ENCODE measurements around the gene JAZF1.

JAZF1 gene

DNA sequence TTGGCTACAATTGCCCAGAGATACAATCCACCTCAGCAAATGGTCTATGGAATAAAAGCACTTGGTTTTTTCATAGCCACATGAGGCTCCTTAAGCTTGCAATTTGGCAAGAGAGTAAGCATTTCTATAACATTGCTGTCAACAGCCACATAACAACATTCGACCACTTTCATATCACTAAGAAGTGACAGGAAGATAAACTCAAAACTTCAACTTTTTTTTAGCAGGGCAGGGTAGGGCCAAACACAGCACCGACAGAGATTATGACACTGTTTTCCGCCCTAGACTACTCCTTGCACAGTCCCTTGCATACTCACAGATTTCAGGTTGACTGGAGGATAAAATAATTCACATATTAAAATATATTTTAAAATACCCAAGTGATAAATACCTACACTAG, 185.4 kb downstream of the JAZF1 start:
- no peak overlapping the region for H3K4me3 ChIP-seq (replicated peaks; ENCODE audit: low read depth, low read length)
- TF ChIP-seq, protein P1, sequence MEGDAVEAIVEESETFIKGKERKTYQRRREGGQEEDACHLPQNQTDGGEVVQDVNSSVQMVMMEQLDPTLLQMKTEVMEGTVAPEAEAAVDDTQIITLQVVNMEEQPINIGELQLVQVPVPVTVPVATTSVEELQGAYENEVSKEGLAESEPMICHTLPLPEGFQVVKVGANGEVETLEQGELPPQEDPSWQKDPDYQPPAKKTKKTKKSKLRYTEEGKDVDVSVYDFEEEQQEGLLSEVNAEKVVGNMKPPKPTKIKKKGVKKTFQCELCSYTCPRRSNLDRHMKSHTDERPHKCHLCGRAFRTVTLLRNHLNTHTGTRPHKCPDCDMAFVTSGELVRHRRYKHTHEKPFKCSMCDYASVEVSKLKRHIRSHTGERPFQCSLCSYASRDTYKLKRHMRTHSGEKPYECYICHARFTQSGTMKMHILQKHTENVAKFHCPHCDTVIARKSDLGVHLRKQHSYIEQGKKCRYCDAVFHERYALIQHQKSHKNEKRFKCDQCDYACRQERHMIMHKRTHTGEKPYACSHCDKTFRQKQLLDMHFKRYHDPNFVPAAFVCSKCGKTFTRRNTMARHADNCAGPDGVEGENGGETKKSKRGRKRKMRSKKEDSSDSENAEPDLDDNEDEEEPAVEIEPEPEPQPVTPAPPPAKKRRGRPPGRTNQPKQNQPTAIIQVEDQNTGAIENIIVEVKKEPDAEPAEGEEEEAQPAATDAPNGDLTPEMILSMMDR (IDR thresholded peaks at IDR 0.05; ENCODE audit: low read length, missing control alignments): no peak
- DNase-seq (ENCODE audit: low read depth): no peak

DNA sequence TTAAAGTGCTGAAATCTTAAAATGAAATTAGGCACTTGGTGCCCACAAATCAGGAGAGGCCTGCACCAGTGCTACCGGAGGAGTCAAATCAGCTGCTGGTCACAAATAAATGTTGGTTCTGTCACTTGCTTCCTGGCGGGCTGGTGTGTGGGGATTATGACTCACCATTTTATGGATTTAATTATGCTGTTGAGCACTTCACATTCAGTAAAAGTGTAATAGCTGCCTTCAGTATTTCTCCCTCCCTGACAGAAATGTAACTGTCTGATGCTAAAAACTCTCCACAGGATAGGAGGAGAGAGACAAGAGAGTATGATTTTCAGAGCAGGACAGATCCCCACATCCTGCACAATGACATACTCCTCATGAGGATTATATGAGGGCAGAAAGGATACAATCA, 186.0 kb downstream of the JAZF1 start:
- peak; percentile 4 for DNase-seq (ENCODE audit: low read depth)

DNA sequence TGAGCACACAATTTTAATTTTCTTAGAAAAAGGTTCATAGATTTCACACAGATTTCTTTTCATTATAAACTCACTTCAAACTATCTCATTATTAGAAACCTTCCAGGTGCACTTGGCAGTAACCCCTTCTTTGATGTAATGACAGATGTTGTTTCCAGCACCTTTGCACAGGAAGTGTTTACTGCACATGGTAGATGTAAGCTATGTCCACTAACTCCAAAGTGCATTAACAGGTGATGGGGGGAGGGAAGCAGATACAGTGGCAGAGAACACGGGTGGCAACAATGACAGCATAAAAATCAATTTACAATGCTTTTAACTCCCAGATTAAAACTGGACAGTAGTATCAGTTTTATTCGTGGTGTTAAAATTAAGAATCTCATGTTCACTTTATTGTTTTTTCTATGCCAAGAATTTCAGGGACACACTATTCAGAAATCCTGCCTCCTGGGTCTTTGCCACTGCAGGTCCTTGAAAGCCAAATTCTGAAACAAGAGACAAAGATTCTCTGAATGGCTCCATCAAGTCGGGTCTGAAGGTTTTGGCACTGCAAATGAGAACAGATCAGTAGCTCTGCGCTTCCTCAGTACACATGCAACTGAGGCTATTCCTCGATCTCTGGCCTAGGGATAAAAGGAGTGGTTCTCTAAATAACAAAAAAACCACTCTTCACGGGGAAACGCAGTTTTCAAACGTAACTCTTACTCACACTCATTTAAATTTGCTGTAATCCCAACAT, 187.7 kb downstream of the JAZF1 start:
- TF ChIP-seq, protein P1 (IDR thresholded peaks at IDR 0.05; ENCODE audit: low read length, missing control alignments): no peak
- no peak for DNase-seq (ENCODE audit: low read depth)

More for the DNA sequence above, 186.0 kb downstream of the JAZF1 start:
- TF ChIP-seq, protein P1 (IDR thresholded peaks at IDR 0.05; ENCODE audit: low read length, missing control alignments): no peak
- H3K4me3 ChIP-seq (replicated peaks; ENCODE audit: low read depth, low read length): no peak overlapping the region

DNA sequence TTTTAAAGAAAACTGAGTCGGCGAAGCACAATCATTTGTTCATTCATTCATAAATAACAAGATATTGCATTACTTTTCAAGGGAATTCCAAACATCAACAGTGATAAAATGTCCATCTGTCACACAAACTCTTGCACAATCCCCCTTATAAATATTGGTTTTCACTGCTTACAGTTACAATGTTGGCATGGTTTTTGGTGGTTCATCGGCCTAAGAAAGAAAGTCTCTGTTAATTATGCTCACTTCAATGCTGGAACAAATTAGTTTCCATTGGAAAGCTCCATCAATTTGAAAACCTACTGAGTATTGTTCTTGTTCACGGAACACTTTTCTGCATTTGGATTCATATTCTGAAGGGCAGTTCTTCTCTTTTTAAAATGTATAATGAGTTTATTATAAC, 188.5 kb downstream of the JAZF1 start:
- no peak for DNase-seq (ENCODE audit: low read depth)
- TF ChIP-seq, protein P1 (IDR thresholded peaks at IDR 0.05; ENCODE audit: low read length, missing control alignments): no peak
- H3K4me3 ChIP-seq (replicated peaks; ENCODE audit: low read depth, low read length): no peak overlapping the region

More for the DNA sequence above, 187.7 kb downstream of the JAZF1 start:
- no peak overlapping the region for H3K4me3 ChIP-seq (replicated peaks; ENCODE audit: low read depth, low read length)

DNA sequence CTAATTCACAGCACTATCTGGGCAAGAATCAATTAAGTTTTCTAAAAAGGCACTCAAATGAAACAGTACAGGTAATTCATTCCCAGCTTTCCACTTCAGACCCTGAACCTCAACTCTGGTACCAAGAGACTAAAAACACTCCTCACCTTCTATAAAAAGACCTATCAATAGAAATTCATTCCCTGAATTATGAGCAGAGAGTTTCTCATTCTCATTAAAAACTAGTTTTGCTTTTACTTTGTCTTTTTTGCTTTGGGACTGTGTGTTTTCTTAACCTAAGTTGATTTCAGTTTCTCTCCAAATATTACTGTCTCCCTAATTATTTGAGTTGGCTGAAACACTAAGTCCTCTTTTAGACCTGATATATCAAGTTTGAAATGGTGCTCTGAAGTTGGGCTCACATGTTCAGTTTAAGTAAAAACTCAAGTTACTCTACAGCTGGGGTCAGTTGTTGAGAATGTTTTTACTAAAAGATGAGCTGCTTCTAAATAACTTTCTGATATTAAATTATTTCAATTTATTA, 189.5 kb downstream of the JAZF1 start:
- DNase-seq (ENCODE audit: low read depth): no peak
- TF ChIP-seq, protein P1 (IDR thresholded peaks at IDR 0.05; ENCODE audit: low read length, missing control alignments): no peak
- no peak overlapping the region for H3K4me3 ChIP-seq (replicated peaks; ENCODE audit: low read depth, low read length)

DNA sequence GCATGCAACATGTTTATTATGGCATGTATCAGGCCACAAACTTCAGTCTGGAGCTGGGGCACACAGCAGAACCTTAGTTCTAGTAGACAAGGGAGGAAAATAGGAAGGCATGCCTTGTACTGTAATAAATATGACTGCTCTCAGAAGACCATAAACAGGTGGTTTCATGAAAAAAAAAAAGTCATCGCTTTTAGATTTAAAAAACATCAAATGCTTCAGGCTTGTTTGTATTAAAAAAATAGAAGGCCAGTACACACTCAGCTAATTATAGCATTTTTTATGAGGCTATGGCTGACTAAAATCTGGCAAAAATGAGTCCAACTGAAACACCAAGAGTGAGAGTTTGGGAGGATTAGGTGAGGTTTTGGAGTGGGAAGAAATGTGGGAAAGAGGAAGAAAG, 204.1 kb downstream of the JAZF1 start:
- TF ChIP-seq, protein P1 (IDR thresholded peaks at IDR 0.05; ENCODE audit: low read length, missing control alignments): no peak
- no peak for DNase-seq (ENCODE audit: low read depth)
- no peak overlapping the region for H3K4me3 ChIP-seq (replicated peaks; ENCODE audit: low read depth, low read length)

DNA sequence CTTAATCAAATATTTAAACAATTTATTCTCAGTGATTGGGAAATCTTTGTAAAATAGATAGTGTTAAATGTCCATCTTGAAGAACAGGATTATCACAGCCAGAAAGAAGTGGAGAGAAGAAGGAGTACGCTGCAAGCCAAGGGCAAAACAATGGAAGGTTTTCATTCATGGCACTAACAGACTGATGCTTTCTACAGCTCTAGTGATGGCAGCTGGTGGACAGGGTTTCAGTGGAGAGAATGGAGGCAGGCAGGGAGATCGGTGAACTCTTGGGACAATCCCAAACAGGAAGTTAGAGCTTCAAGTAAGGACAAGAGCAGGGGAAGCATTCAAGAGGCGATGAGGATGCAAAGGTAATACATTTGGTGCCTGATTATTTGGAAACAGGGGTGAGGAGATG, 207.0 kb downstream of the JAZF1 start:
- no peak overlapping the region for H3K4me3 ChIP-seq (replicated peaks; ENCODE audit: low read depth, low read length)
- DNase-seq (ENCODE audit: low read depth): no peak
- TF ChIP-seq, protein P1 (IDR thresholded peaks at IDR 0.05; ENCODE audit: low read length, missing control alignments): no peak
